WTC11 (cell line): ENCODE measurements around the gene POLR3G.

Experiments
- FOXJ3 ChIP-seq: sonication (generic); formaldehyde crosslinking; IDR thresholded peaks from 2 replicates; pipeline ENCODE4 v1.9.0; 2021; ENCODE audit warnings: missing genetic modification reagents, mild to moderate bottlenecking, borderline replicate concordance
- OVOL2 ChIP-seq: fragments of 250-450 bp; sonication (Bioruptor Pico); IDR thresholded peaks from 2 replicates; pipeline ENCODE4 v1.9.0; 2021; ENCODE audit warnings: mild to moderate bottlenecking, borderline replicate concordance
- TF ChIP-seq, protein P1 (sequence below): sonication (generic); formaldehyde crosslinking; IDR thresholded peaks from 2 replicates; pipeline ENCODE4 v1.8.1; 2023; ENCODE audit warnings: mild to moderate bottlenecking, missing genetic modification reagents, moderate library complexity
- TF ChIP-seq, protein P2 (sequence below): fragments of 200-600 bp; IDR thresholded peaks from 2 replicates; pipeline ENCODE4 v1.8.0; 2022; ENCODE audit warnings: antibody characterized with exemption

- TF ChIP-seq FOXJ3 (CRISPR knock-in tag), result no peak
- TF ChIP-seq, protein P1, sequence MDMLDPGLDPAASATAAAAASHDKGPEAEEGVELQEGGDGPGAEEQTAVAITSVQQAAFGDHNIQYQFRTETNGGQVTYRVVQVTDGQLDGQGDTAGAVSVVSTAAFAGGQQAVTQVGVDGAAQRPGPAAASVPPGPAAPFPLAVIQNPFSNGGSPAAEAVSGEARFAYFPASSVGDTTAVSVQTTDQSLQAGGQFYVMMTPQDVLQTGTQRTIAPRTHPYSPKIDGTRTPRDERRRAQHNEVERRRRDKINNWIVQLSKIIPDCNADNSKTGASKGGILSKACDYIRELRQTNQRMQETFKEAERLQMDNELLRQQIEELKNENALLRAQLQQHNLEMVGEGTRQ (CRISPR knock-in tag), result no peak
- TF ChIP-seq, protein P2, sequence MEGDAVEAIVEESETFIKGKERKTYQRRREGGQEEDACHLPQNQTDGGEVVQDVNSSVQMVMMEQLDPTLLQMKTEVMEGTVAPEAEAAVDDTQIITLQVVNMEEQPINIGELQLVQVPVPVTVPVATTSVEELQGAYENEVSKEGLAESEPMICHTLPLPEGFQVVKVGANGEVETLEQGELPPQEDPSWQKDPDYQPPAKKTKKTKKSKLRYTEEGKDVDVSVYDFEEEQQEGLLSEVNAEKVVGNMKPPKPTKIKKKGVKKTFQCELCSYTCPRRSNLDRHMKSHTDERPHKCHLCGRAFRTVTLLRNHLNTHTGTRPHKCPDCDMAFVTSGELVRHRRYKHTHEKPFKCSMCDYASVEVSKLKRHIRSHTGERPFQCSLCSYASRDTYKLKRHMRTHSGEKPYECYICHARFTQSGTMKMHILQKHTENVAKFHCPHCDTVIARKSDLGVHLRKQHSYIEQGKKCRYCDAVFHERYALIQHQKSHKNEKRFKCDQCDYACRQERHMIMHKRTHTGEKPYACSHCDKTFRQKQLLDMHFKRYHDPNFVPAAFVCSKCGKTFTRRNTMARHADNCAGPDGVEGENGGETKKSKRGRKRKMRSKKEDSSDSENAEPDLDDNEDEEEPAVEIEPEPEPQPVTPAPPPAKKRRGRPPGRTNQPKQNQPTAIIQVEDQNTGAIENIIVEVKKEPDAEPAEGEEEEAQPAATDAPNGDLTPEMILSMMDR, result no peak
- TF ChIP-seq OVOL2 (CRISPR knock-in tag), result no peak
Measured at GRCh38 chr5:90477621-90478215, 3.1 kb downstream of the POLR3G start.
